ENCODE results near the gene MYZAP.

MYZAP gene

GRCh38 chr15:57578288-57578900 lies 13.3 kb upstream of the MYZAP start:
- Histone ChIP-seq H3K27ac (ENCODE audit: low read length, poor library complexity, severe bottlenecking) (no peak overlapping the region), H2AK5ac (ENCODE audit: low read length, severe bottlenecking) (no peak overlapping the region), H3K79me1 (replicated peaks; ENCODE audit: low read length, poor library complexity, severe bottlenecking) (no peaks in the 10 kb centered on the region), H3K14ac (ENCODE audit: low read length in 2 of 2) (no peak overlapping the region), H2BK5ac (ENCODE audit: low read depth, low read length, poor library complexity, severe bottlenecking) (no peak overlapping the region), H3K27me3 (ENCODE audit: control insufficient read depth in 1 of 2, insufficient read depth in 1 of 2, low read length in 2 of 2) (peaks cover 37 to 64% of the 10 kb centered on the region in 2 experiments), H3K4me2 (ENCODE audit: low read length, poor library complexity, severe bottlenecking) (no peak overlapping the region), H3K4me1 (ENCODE audit: control insufficient read depth, insufficient read depth, low read depth, low read length) (no peaks in the 10 kb centered on the region), H3K9me3 (ENCODE audit: control insufficient read depth, low read length) (peaks cover 9% of the 10 kb centered on the region), H2AFZ (ENCODE audit: low read depth, low read length) (no peak overlapping the region), H2BK12ac (ENCODE audit: low read length in 2 of 2) (no peak overlapping the region), H4K91ac (ENCODE audit: low read length) (no peak overlapping the region), H3K9ac (ENCODE audit: low read length) (no peak overlapping the region), H3K4ac (ENCODE audit: low read depth in 1 of 2, low read length in 2 of 2) (no peak overlapping the region), H2BK120ac (ENCODE audit: low read depth, low read length) (no peak overlapping the region), H4K8ac (ENCODE audit: low read length) (no peak overlapping the region), H3K4me3 (ENCODE audit: insufficient read depth in 1 of 2, low read depth in 1 of 2, low read length in 2 of 2) (no peak overlapping the region), H2BK15ac (ENCODE audit: low read depth, poor library complexity, severe bottlenecking) (no peak overlapping the region), H3K23ac (ENCODE audit: low read length in 2 of 2) (no peak overlapping the region), H3K36me3 (ENCODE audit: control insufficient read depth in 1 of 2, insufficient read depth in 2 of 2, low read depth in 1 of 2, low read length in 2 of 2) (no peaks in the 10 kb centered on the region), H3K18ac (ENCODE audit: low read depth in 1 of 2, low read length in 2 of 2) (no peak overlapping the region)
- DNase-seq: no peak
- WGBS: 59% methylated on average over 6 of the region's 6 CpGs

GRCh38 chr15:57580428-57580827 lies 11.3 kb upstream of the MYZAP start:
- Histone ChIP-seq H3K27me3 (ENCODE audit: control insufficient read depth in 1 of 2, insufficient read depth in 1 of 2, low read length in 2 of 2) (peaks cover 46 to 64% of the 10 kb centered on the region in 2 experiments), H3K9me3 (ENCODE audit: control insufficient read depth, low read length) (peaks cover 13% of the 10 kb centered on the region), H3K4me2 (ENCODE audit: low read length, poor library complexity, severe bottlenecking) (no peak overlapping the region), H4K8ac (ENCODE audit: low read length) (no peak overlapping the region), H2BK15ac (ENCODE audit: low read depth, poor library complexity, severe bottlenecking) (no peak overlapping the region), H2AK5ac (ENCODE audit: low read length, severe bottlenecking) (no peak overlapping the region), H3K4me1 (ENCODE audit: control insufficient read depth, insufficient read depth, low read depth, low read length) (no peaks in the 10 kb centered on the region), H2BK12ac (ENCODE audit: low read length in 2 of 2) (no peak overlapping the region), H2BK5ac (ENCODE audit: low read depth, low read length, poor library complexity, severe bottlenecking) (no peak overlapping the region), H3K79me1 (replicated peaks; ENCODE audit: low read length, poor library complexity, severe bottlenecking) (no peaks in the 10 kb centered on the region), H3K27ac (ENCODE audit: low read length, poor library complexity, severe bottlenecking) (no peak overlapping the region), H2BK120ac (ENCODE audit: low read depth, low read length) (no peak overlapping the region), H4K91ac (ENCODE audit: low read length) (no peak overlapping the region), H3K4me3 (ENCODE audit: insufficient read depth in 1 of 2, low read depth in 1 of 2, low read length in 2 of 2) (no peak overlapping the region), H3K4ac (ENCODE audit: low read depth in 1 of 2, low read length in 2 of 2) (no peak overlapping the region), H2AFZ (ENCODE audit: low read depth, low read length) (no peak overlapping the region), H3K23ac (ENCODE audit: low read length in 2 of 2) (no peak overlapping the region), H3K14ac (ENCODE audit: low read length in 2 of 2) (no peak overlapping the region), H3K9ac (ENCODE audit: low read length) (no peak overlapping the region), H3K36me3 (ENCODE audit: control insufficient read depth in 1 of 2, insufficient read depth in 2 of 2, low read depth in 1 of 2, low read length in 2 of 2) (no peaks in the 10 kb centered on the region), H3K18ac (ENCODE audit: low read depth in 1 of 2, low read length in 2 of 2) (no peak overlapping the region)
- 91% methylated on average over 8 of the region's 8 CpGs for WGBS
- no peak for DNase-seq

- DNase-seq: no peak
- H4K8ac ChIP-seq (ENCODE audit: low read length): no peak overlapping the region
- peaks cover 46 to 64% of the 10 kb centered on the region in 2 experiments for H3K27me3 ChIP-seq (ENCODE audit: control insufficient read depth in 1 of 2, insufficient read depth in 1 of 2, low read length in 2 of 2)
- H2AK5ac ChIP-seq (ENCODE audit: low read length, severe bottlenecking): no peak overlapping the region
- no peak overlapping the region for H2BK120ac ChIP-seq (ENCODE audit: low read depth, low read length)
- H3K9ac ChIP-seq (ENCODE audit: low read length): no peak overlapping the region
- H3K4me1 ChIP-seq (ENCODE audit: control insufficient read depth, insufficient read depth, low read depth, low read length): no peaks in the 10 kb centered on the region
- no peak overlapping the region for H3K18ac ChIP-seq (ENCODE audit: low read depth in 1 of 2, low read length in 2 of 2)
- WGBS: 91% methylated on average over 5 of the region's 5 CpGs
- H2BK15ac ChIP-seq (ENCODE audit: low read depth, poor library complexity, severe bottlenecking): no peak overlapping the region
- no peak overlapping the region for H3K23ac ChIP-seq (ENCODE audit: low read length in 2 of 2)
- H2BK12ac ChIP-seq (ENCODE audit: low read length in 2 of 2): no peak overlapping the region
- H2AFZ ChIP-seq (ENCODE audit: low read depth, low read length): no peak overlapping the region
- no peaks in the 10 kb centered on the region for H3K36me3 ChIP-seq (ENCODE audit: control insufficient read depth in 1 of 2, insufficient read depth in 2 of 2, low read depth in 1 of 2, low read length in 2 of 2)
- no peak overlapping the region for H4K91ac ChIP-seq (ENCODE audit: low read length)
- no peak overlapping the region for H3K4me3 ChIP-seq (ENCODE audit: insufficient read depth in 1 of 2, low read depth in 1 of 2, low read length in 2 of 2)
- H2BK5ac ChIP-seq (ENCODE audit: low read depth, low read length, poor library complexity, severe bottlenecking): no peak overlapping the region
- H3K79me1 ChIP-seq (replicated peaks; ENCODE audit: low read length, poor library complexity, severe bottlenecking): no peaks in the 10 kb centered on the region
- H3K27ac ChIP-seq (ENCODE audit: low read length, poor library complexity, severe bottlenecking): no peak overlapping the region
- H3K9me3 ChIP-seq (ENCODE audit: control insufficient read depth, low read length): peaks cover 13% of the 10 kb centered on the region
- no peak overlapping the region for H3K4me2 ChIP-seq (ENCODE audit: low read length, poor library complexity, severe bottlenecking)
- no peak overlapping the region for H3K4ac ChIP-seq (ENCODE audit: low read depth in 1 of 2, low read length in 2 of 2)
- no peak overlapping the region for H3K14ac ChIP-seq (ENCODE audit: low read length in 2 of 2)
Observed at GRCh38 chr15:57580866-57581265, 10.8 kb upstream of the MYZAP start.

- H3K9me3 ChIP-seq (ENCODE audit: control insufficient read depth, low read length): peaks cover 13% of the 10 kb centered on the region
- 88% methylated on average over 1 of the region's 1 CpG for WGBS
- no peak overlapping the region for H3K4me3 ChIP-seq (ENCODE audit: insufficient read depth in 1 of 2, low read depth in 1 of 2, low read length in 2 of 2)
- no peak overlapping the region for H3K9ac ChIP-seq (ENCODE audit: low read length)
- H4K91ac ChIP-seq (ENCODE audit: low read length): no peak overlapping the region
- H3K18ac ChIP-seq (ENCODE audit: low read depth in 1 of 2, low read length in 2 of 2): no peak overlapping the region
- H2AFZ ChIP-seq (ENCODE audit: low read depth, low read length): no peak overlapping the region
- H3K4me2 ChIP-seq (ENCODE audit: low read length, poor library complexity, severe bottlenecking): no peak overlapping the region
- no peak overlapping the region for H2BK120ac ChIP-seq (ENCODE audit: low read depth, low read length)
- no peaks in the 10 kb centered on the region for H3K36me3 ChIP-seq (ENCODE audit: control insufficient read depth in 1 of 2, insufficient read depth in 2 of 2, low read depth in 1 of 2, low read length in 2 of 2)
- H3K4ac ChIP-seq (ENCODE audit: low read depth in 1 of 2, low read length in 2 of 2): no peak overlapping the region
- H3K4me1 ChIP-seq (ENCODE audit: control insufficient read depth, insufficient read depth, low read depth, low read length): no peaks in the 10 kb centered on the region
- no peak overlapping the region for H4K8ac ChIP-seq (ENCODE audit: low read length)
- H3K27ac ChIP-seq (ENCODE audit: low read length, poor library complexity, severe bottlenecking): no peak overlapping the region
- DNase-seq: no peak
- H2BK15ac ChIP-seq (ENCODE audit: low read depth, poor library complexity, severe bottlenecking): no peak overlapping the region
- no peak overlapping the region for H2BK12ac ChIP-seq (ENCODE audit: low read length in 2 of 2)
- H3K27me3 ChIP-seq (ENCODE audit: control insufficient read depth in 1 of 2, insufficient read depth in 1 of 2, low read length in 2 of 2): peaks cover 50 to 61% of the 10 kb centered on the region in 2 experiments
- no peak overlapping the region for H2AK5ac ChIP-seq (ENCODE audit: low read length, severe bottlenecking)
- H3K79me1 ChIP-seq (replicated peaks; ENCODE audit: low read length, poor library complexity, severe bottlenecking): no peaks in the 10 kb centered on the region
- no peak overlapping the region for H2BK5ac ChIP-seq (ENCODE audit: low read depth, low read length, poor library complexity, severe bottlenecking)
- H3K23ac ChIP-seq (ENCODE audit: low read length in 2 of 2): no peak overlapping the region
- H3K14ac ChIP-seq (ENCODE audit: low read length in 2 of 2): no peak overlapping the region
Observed at GRCh38 chr15:57582090-57582489, 9.6 kb upstream of the MYZAP start.

All from mesenchymal stem cell (in vitro differentiated cells and primary cell).